Liver (tissue), 9 donors: ENCODE data around the gene UGT1A5. TPM values are rescaled to one million over a fixed set of nuclear protein-coding genes. Genes with fewer than 3 reads are reported as not detected.

Experiments
- DNase-seq: peaks from one replicate; pipeline ENCODE4 v3.0.0-alpha.2; 2017; ENCODE audit warnings: low spot score
- H3K27ac ChIP-seq, 2 donors: one replicate each; pipeline ENCODE4 v1.7.0; 2013; ENCODE audit warnings: inconsistent platforms in 2 of 2, low read length in 2 of 2, control low read depth in 1 of 2, low read depth in 1 of 2, mild to moderate bottlenecking in 1 of 2
- H3K27me3 ChIP-seq, 4 donors: one replicate each; pipeline versions ENCODE4 v1.6.1 to v1.7.0; 2013; ENCODE audit warnings: low read length in 3 of 4, inconsistent platforms in 1 of 4, mild to moderate bottlenecking in 1 of 4, moderate library complexity in 1 of 4; ENCODE audit not compliant: control insufficient read depth in 4 of 4, insufficient read depth in 4 of 4
- H3K36me3 ChIP-seq, 4 donors: one replicate each; pipeline versions ENCODE4 v1.6.1 to v1.7.0; 2013; ENCODE audit warnings: low read length in 3 of 4, mild to moderate bottlenecking in 3 of 4, low read depth in 1 of 4, moderate library complexity in 1 of 4; ENCODE audit not compliant: control insufficient read depth in 4 of 4, insufficient read depth in 3 of 4
- H3K4me1 ChIP-seq, 4 donors: one replicate each; pipeline versions ENCODE4 v1.6.1 to v1.7.0; 2013; ENCODE audit warnings: low read length in 3 of 4, mild to moderate bottlenecking in 3 of 4, moderate library complexity in 1 of 4; ENCODE audit not compliant: control insufficient read depth in 4 of 4, insufficient read depth in 4 of 4
- H3K4me3 ChIP-seq, 3 donors: one replicate each; pipeline versions ENCODE4 v1.6.1 to v1.7.0; 2013; ENCODE audit warnings: low read length in 3 of 3, control low read depth in 1 of 3, low read depth in 1 of 3, mild to moderate bottlenecking in 1 of 3
- H3K9ac ChIP-seq, 2 donors: one replicate each; pipeline ENCODE4 v1.7.0; 2013; ENCODE audit warnings: low read length in 2 of 2, mild to moderate bottlenecking in 2 of 2, moderate library complexity in 2 of 2, control low read depth in 1 of 2, low read depth in 1 of 2
- H3K9me3 ChIP-seq, 4 donors: one replicate each; pipeline versions ENCODE4 v1.6.1 to v1.7.0; 2013; ENCODE audit warnings: low read length in 3 of 4; ENCODE audit not compliant: control insufficient read depth in 4 of 4
- ATF3 ChIP-seq: IDR thresholded peaks from 2 replicates; pipeline ENCODE4 v1.6.1; 2016; ENCODE audit warnings: antibody characterized with exemption
- EGR1 ChIP-seq, 2 donors: IDR thresholded peaks; 2 replicates each; pipeline ENCODE4 v1.6.1; 2016 to 2018; ENCODE audit warnings: antibody characterized with exemption in 2 of 2, low read depth in 2 of 2
- FOXA1 ChIP-seq: IDR thresholded peaks from 2 replicates; pipeline ENCODE4 v1.6.1; 2016; ENCODE audit warnings: antibody characterized with exemption
- FOXA2 ChIP-seq: IDR thresholded peaks from 2 replicates; pipeline ENCODE4 v1.6.1; 2016; ENCODE audit warnings: antibody characterized with exemption
- GABPA ChIP-seq, 2 donors: IDR thresholded peaks in 1 of 2; conservative IDR thresholded peaks in 1 of 2; 2 replicates each; pipeline ENCODE4 v1.6.1; 2016; ENCODE audit warnings: antibody characterized with exemption in 2 of 2, mild to moderate bottlenecking in 1 of 2, moderate library complexity in 1 of 2
- HNF4A ChIP-seq, 2 donors: conservative IDR thresholded peaks; 2 replicates each; pipeline ENCODE4 v1.6.1; 2016; ENCODE audit warnings: antibody characterized with exemption in 2 of 2, mild to moderate bottlenecking in 2 of 2
- HNF4G ChIP-seq: IDR thresholded peaks from 2 replicates; pipeline ENCODE4 v1.6.1; 2016; ENCODE audit warnings: antibody characterized with exemption
- JUND ChIP-seq, 2 donors: IDR thresholded peaks; 2 replicates each; pipeline ENCODE4 v1.6.1; 2016; ENCODE audit warnings: antibody characterized with exemption in 2 of 2
- MAX ChIP-seq: IDR thresholded peaks from 2 replicates; pipeline ENCODE4 v1.6.1; 2016; ENCODE audit warnings: antibody characterized with exemption
- NR2F2 ChIP-seq: IDR thresholded peaks from 2 replicates; pipeline ENCODE4 v1.6.1; 2016; ENCODE audit warnings: antibody characterized with exemption
- RAD21 ChIP-seq, 2 donors: IDR thresholded peaks; 2 replicates each; pipeline ENCODE4 v1.6.1; 2016; ENCODE audit warnings: antibody characterized with exemption in 2 of 2, mild to moderate bottlenecking in 2 of 2
- RXRA ChIP-seq, 2 donors: IDR thresholded peaks; 2 replicates each; pipeline ENCODE4 v1.6.1; 2017 to 2018; ENCODE audit warnings: antibody characterized with exemption in 2 of 2, mild to moderate bottlenecking in 1 of 2
- SP1 ChIP-seq: IDR thresholded peaks from 2 replicates; pipeline ENCODE4 v1.6.1; 2018; ENCODE audit warnings: antibody characterized with exemption, mild to moderate bottlenecking
- TAF1 ChIP-seq: conservative IDR thresholded peaks from 2 replicates; pipeline ENCODE4 v1.6.1; 2016; ENCODE audit warnings: antibody characterized with exemption, mild to moderate bottlenecking
- YY1 ChIP-seq: IDR thresholded peaks from 2 replicates; pipeline ENCODE4 v1.6.1; 2016; ENCODE audit warnings: antibody characterized with exemption, mild to moderate bottlenecking
- WGBS: extraction: QIAGEN DNeasy Blood & Tissue Kit; methylation state at CpG from one replicate; pipeline ENCODE4 v1.1.7; 2013; 5-methylcytosine and 5-hydroxymethylcytosine counted together
- polyA plus RNA-seq, 2 donors: library from polyadenylated mRNA; stranded (reverse) in 1 of 2; unstranded in 1 of 2; fragments of 200-250 nt in 1 of 2; fragments of >200 nt in 1 of 2; fragmentation: Nextera tagmentation in 1 of 2; extraction: Ambion mirVana in 1 of 2; gene quantifications; one replicate each; pipeline versions ENCODE4 v1.2.1 to v1.2.3, GENCODE V29; 2013 to 2015
- total RNA-seq, 2 donors: library from RNA; depleted of rRNA; stranded (reverse); fragments of >200 nt; gene quantifications; one replicate each; pipeline ENCODE4 v1.2.3, GENCODE V29; 2014
- TF ChIP-seq, protein P1 (sequence below): fragments of 150-350 bp; IDR thresholded peaks from 2 replicates; pipeline ENCODE4 v1.5.1; 2017; ENCODE audit warnings: improper control_type of control experiment, low read depth, low read length; ENCODE audit not compliant: missing input control
- TF ChIP-seq, protein P2 (sequence below): IDR thresholded peaks from 2 replicates; pipeline ENCODE4 v1.6.1; 2016; ENCODE audit warnings: antibody characterized with exemption, mild to moderate bottlenecking
- donor health status: healthy.
- donor health status: healthy.
- donor health status: healthy.
- donor health status: healthy.
- donor health status: healthy.

UGT1A5 gene
- total and polyA plus RNA-seq, 4 donors: 0.14 to 1.8 (median 1.6) TPM; not detected in 1

DNA sequence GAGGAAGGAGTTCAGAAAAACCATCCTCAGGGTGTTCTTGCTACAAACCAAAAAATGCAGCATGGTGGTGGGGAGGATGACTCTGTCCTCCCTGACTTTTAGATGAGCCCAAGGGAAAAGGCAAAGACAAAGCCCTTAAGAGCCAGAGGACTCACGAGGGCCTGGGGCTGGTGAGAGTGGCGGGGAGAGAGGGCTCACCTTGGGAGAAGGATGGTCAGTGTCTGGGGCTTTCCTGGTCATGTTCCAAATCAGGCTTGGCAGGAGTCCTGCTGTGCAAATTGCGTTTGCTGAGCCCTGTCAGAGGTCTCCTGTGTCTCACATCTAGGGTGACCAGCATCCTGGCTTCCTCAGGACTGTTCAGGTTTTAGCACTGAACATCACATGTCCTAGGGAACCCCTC, 52.1 kb downstream of the UGT1A5 start:
- 43% methylated on average over 3 of the region's 3 CpGs for WGBS
- TF ChIP-seq FOXA2 (no peak), SP1 (no peak), TAF1 (no peak), MAX (no peak), YY1 (no peak), GABPA (IDR thresholded peaks at IDR 0.05 in 1 of 2, conservative IDR thresholded peaks at IDR 0.05 in 1 of 2) (no peak), NR2F2 (no peak), ATF3 (no peak), EGR1 (IDR thresholded peaks at IDR 0.05; ENCODE audit: low read depth in 2 of 2) (no peak), JUND (IDR thresholded peaks at IDR 0.05) (no peak), HNF4A (conservative IDR thresholded peaks at IDR 0.05) (no peak), HNF4G (no peak)
- TF ChIP-seq, protein P1, sequence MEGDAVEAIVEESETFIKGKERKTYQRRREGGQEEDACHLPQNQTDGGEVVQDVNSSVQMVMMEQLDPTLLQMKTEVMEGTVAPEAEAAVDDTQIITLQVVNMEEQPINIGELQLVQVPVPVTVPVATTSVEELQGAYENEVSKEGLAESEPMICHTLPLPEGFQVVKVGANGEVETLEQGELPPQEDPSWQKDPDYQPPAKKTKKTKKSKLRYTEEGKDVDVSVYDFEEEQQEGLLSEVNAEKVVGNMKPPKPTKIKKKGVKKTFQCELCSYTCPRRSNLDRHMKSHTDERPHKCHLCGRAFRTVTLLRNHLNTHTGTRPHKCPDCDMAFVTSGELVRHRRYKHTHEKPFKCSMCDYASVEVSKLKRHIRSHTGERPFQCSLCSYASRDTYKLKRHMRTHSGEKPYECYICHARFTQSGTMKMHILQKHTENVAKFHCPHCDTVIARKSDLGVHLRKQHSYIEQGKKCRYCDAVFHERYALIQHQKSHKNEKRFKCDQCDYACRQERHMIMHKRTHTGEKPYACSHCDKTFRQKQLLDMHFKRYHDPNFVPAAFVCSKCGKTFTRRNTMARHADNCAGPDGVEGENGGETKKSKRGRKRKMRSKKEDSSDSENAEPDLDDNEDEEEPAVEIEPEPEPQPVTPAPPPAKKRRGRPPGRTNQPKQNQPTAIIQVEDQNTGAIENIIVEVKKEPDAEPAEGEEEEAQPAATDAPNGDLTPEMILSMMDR: no peak
- TF ChIP-seq, protein P2, sequence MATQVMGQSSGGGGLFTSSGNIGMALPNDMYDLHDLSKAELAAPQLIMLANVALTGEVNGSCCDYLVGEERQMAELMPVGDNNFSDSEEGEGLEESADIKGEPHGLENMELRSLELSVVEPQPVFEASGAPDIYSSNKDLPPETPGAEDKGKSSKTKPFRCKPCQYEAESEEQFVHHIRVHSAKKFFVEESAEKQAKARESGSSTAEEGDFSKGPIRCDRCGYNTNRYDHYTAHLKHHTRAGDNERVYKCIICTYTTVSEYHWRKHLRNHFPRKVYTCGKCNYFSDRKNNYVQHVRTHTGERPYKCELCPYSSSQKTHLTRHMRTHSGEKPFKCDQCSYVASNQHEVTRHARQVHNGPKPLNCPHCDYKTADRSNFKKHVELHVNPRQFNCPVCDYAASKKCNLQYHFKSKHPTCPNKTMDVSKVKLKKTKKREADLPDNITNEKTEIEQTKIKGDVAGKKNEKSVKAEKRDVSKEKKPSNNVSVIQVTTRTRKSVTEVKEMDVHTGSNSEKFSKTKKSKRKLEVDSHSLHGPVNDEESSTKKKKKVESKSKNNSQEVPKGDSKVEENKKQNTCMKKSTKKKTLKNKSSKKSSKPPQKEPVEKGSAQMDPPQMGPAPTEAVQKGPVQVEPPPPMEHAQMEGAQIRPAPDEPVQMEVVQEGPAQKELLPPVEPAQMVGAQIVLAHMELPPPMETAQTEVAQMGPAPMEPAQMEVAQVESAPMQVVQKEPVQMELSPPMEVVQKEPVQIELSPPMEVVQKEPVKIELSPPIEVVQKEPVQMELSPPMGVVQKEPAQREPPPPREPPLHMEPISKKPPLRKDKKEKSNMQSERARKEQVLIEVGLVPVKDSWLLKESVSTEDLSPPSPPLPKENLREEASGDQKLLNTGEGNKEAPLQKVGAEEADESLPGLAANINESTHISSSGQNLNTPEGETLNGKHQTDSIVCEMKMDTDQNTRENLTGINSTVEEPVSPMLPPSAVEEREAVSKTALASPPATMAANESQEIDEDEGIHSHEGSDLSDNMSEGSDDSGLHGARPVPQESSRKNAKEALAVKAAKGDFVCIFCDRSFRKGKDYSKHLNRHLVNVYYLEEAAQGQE: no peak

DNA sequence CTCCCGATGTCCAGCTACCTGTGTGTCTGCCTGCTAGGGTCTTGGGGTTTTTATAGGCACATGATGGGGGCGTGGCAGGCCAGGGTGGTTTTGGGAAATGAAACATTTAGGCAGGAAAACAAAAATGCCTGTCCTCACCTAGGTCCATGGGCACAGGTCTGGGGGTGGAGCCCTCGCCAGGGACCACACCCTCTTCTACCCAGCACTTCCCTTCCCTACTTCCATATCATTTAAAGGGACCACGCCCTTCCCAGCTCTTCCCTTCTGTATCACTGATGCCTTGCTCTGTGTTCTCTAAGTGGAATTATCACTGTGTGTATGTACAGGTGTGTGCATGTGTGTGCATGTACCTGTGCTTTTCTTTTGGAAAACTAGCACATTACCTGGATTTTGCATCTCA, 53.7 kb downstream of the UGT1A5 start:
- Histone ChIP-seq H3K4me1 (peaks cover 0 to 19% (median 3%) of the 10 kb centered on the region in 4 donors), H3K36me3 (peaks cover 6 to 35% (median 29%) of the 10 kb centered on the region in 4 donors), H3K9me3 (no peaks in the 10 kb centered on the region), H3K9ac (no peak overlapping the region), H3K27me3 (no peaks in the 10 kb centered on the region), H3K4me3 (no peak overlapping the region), H3K27ac (peak overlapping the region in 1 of 2 donors; percentile 59)
- no peak for DNase-seq
- 87% methylated on average over 4 of the region's 4 CpGs for WGBS
- TF ChIP-seq YY1: no peak
- no peak for TF ChIP-seq ATF3
- no peak for TF ChIP-seq MAX
- no peak for TF ChIP-seq HNF4G
- TF ChIP-seq RXRA (IDR thresholded peaks at IDR 0.05): no peak
- TF ChIP-seq, protein P2: no peak
- TF ChIP-seq FOXA2: no peak
- no peak for TF ChIP-seq HNF4A (conservative IDR thresholded peaks at IDR 0.05)
- TF ChIP-seq FOXA1: no peak
- no peak for TF ChIP-seq JUND (IDR thresholded peaks at IDR 0.05)
- no peak for TF ChIP-seq RAD21 (IDR thresholded peaks at IDR 0.05)
- no peak for TF ChIP-seq NR2F2
- TF ChIP-seq, protein P1: no peak
- no peak for TF ChIP-seq EGR1 (IDR thresholded peaks at IDR 0.05; ENCODE audit: low read depth in 2 of 2)
- TF ChIP-seq SP1: no peak
- no peak for TF ChIP-seq TAF1

More for the DNA sequence above, 52.1 kb downstream of the UGT1A5 start:
- Histone ChIP-seq H3K27ac (peak overlapping the region; percentile 80 to 88), H3K4me1 (peaks cover 1 to 32% (median 7%) of the 10 kb centered on the region in 4 donors), H3K4me3 (peak overlapping the region in 1 of 3 donors; percentile 5), H3K9me3 (no peaks in the 10 kb centered on the region), H3K9ac (peak overlapping the region; percentile 39 to 49), H3K36me3 (peaks cover 3 to 20% (median 18%) of the 10 kb centered on the region in 4 donors), H3K27me3 (no peaks in the 10 kb centered on the region)
- DNase-seq: no peak
